DOHH2 (cell line): Measurements from ENCODE around the gene CHKB.

Experiments used
- EZH2phosphoT487 ChIP-seq: fragments of 200-600 bp; sonication (generic); IDR thresholded peaks from 2 replicates; pipeline ENCODE4 v1.6.1; 2017; ENCODE audit warnings: borderline replicate concordance, mild to moderate bottlenecking, antibody characterized with exemption, low read length, moderate library complexity, mixed read lengths
- TF ChIP-seq, protein P1 (sequence below): fragments of 200-600 bp; sonication (generic); IDR thresholded peaks from one replicate; pipeline ENCODE4 v1.5.1; 2014; ENCODE audit warnings: antibody characterized with exemption, mild to moderate bottlenecking, low read depth, low read length; ENCODE audit not compliant: poor library complexity, severe bottlenecking

DNA sequence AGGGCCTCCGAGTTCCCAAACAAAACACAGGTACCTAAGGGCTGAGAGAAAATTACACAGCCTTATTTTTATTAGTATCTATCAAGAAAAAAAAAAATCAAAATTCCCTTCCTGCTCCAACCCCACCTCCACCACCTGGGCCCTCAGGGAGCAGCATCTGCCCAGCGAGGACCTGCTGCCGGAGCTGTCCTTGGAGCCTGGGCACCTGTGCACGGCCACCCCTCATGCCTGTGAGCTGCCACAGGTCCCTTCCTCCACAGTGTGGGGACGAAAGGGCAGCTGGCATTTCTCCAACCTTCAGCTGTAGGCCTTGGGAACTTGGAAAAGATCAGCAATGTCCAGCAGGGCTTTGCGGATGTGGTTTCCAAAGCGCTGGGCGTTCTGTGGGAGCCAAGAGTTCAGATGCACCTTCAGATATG is 13.6 kb downstream of the CHKB start:
- TF ChIP-seq, protein P1, sequence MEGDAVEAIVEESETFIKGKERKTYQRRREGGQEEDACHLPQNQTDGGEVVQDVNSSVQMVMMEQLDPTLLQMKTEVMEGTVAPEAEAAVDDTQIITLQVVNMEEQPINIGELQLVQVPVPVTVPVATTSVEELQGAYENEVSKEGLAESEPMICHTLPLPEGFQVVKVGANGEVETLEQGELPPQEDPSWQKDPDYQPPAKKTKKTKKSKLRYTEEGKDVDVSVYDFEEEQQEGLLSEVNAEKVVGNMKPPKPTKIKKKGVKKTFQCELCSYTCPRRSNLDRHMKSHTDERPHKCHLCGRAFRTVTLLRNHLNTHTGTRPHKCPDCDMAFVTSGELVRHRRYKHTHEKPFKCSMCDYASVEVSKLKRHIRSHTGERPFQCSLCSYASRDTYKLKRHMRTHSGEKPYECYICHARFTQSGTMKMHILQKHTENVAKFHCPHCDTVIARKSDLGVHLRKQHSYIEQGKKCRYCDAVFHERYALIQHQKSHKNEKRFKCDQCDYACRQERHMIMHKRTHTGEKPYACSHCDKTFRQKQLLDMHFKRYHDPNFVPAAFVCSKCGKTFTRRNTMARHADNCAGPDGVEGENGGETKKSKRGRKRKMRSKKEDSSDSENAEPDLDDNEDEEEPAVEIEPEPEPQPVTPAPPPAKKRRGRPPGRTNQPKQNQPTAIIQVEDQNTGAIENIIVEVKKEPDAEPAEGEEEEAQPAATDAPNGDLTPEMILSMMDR: no peak
- no peak for TF ChIP-seq EZH2phosphoT487
